Measurements from ENCODE around the gene R3HDM1. TPM values are rescaled to one million over a fixed set of nuclear protein-coding genes. Genes with fewer than 3 reads are reported as not detected.

Gene R3HDM1
- total RNA-seq, 3 donors from 2014 or later, result 14.6 to 21.6 (median 17.7) TPM

- peaks cover 11% of the 10 kb centered on the region for H3K36me3 ChIP-seq
- H3K4me1 ChIP-seq, result no peaks in the 10 kb centered on the region
These were observed 242.6 kb downstream of the R3HDM1 start for GRCh38 chr2:135773917-135774316.

More at GRCh38 chr2:135773917-135774316, 242.6 kb downstream of the R3HDM1 start:
- intact Hi-C loops (cut with DNase I; ENCODE audit: low total_unique reads), result no loop called here
- no peak for DNase-seq (ENCODE audit: low spot score in 2 of 2)
- Histone ChIP-seq H3K9me3 (no peaks in the 10 kb centered on the region), H3K27me3 (no peaks in the 10 kb centered on the region), H3K27ac (no peak overlapping the region), H3K4me3 (no peak overlapping the region)
- no peak for TF ChIP-seq POLR2AphosphoS5 (IDR thresholded peaks at IDR 0.05)
- TF ChIP-seq, protein P1, sequence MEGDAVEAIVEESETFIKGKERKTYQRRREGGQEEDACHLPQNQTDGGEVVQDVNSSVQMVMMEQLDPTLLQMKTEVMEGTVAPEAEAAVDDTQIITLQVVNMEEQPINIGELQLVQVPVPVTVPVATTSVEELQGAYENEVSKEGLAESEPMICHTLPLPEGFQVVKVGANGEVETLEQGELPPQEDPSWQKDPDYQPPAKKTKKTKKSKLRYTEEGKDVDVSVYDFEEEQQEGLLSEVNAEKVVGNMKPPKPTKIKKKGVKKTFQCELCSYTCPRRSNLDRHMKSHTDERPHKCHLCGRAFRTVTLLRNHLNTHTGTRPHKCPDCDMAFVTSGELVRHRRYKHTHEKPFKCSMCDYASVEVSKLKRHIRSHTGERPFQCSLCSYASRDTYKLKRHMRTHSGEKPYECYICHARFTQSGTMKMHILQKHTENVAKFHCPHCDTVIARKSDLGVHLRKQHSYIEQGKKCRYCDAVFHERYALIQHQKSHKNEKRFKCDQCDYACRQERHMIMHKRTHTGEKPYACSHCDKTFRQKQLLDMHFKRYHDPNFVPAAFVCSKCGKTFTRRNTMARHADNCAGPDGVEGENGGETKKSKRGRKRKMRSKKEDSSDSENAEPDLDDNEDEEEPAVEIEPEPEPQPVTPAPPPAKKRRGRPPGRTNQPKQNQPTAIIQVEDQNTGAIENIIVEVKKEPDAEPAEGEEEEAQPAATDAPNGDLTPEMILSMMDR (IDR thresholded peaks at IDR 0.05), result no peak
- no peak for TF ChIP-seq POLR2A (IDR thresholded peaks at IDR 0.05)

Other genes starting within 250 kb of the R3HDM1 start
- gene ZRANB3, start 266 bp upstream of the R3HDM1 start, total RNA-seq, result 1 to 10 TPM; 3.2 to 6.1 (median 5.6) TPM
- gene UBXN4, start 210.4 kb downstream of the R3HDM1 start, total RNA-seq, result 100 to 1,000 TPM in 1 of 3 donors, 10 to 100 TPM in 2; 70.2 to 101 (median 89.1) TPM